T-helper 1 cell treated with Interleukin-12 subunit alpha and Interleukin-12 subunit beta and Interleukin-4 antibody, amounts not matched to agents 30 μg/mL and 1 μg/mL, for 36 hours (primary cell): ENCODE data around the gene THAP6.
"Not testable (repeated sequence)": the region's sequence is repeated elsewhere in the genome, so short reads cannot be mapped to it uniquely, and the experiment has no call there.

Experiments
- H3K27ac Mint-ChIP-seq: one replicate; pipeline ENCODE4 v1.8.0; 2021; ENCODE audit warnings: mild to moderate bottlenecking, mixed read lengths
- H3K27me3 Mint-ChIP-seq: one replicate; pipeline ENCODE4 v1.8.0; 2021; ENCODE audit warnings: low read depth, mixed read lengths
- H3K36me3 Mint-ChIP-seq: one replicate; pipeline ENCODE4 v1.8.0; 2021; ENCODE audit warnings: low read depth, mixed read lengths
- H3K4me1 Mint-ChIP-seq: one replicate; pipeline ENCODE4 v1.8.0; 2021; ENCODE audit warnings: low read depth, mixed read lengths
- H3K4me3 Mint-ChIP-seq: one replicate; pipeline ENCODE4 v1.8.0; 2021; ENCODE audit warnings: mild to moderate bottlenecking, moderate library complexity, mixed read lengths
- H3K9me3 Mint-ChIP-seq: one replicate; pipeline ENCODE4 v1.8.0; 2021; ENCODE audit warnings: mixed read lengths

Gene THAP6

GRCh38 chr4:75542824-75543223 is 28.6 kb downstream of the THAP6 start:
- Mint-ChIP-seq H3K36me3 (peaks cover 3% of the 10 kb centered on the region), H3K4me3 (no peak overlapping the region), H3K9me3 (no peaks in the 10 kb centered on the region), H3K27ac (no peak overlapping the region), H3K4me1 (no peaks in the 10 kb centered on the region), H3K27me3 (no peaks in the 10 kb centered on the region)

GRCh38 chr4:75544220-75544619 is 29.9 kb downstream of the THAP6 start:
- H3K27ac Mint-ChIP-seq, H3K9me3 Mint-ChIP-seq, H3K27me3 Mint-ChIP-seq, H3K4me3 Mint-ChIP-seq, H3K4me1 Mint-ChIP-seq, H3K36me3 Mint-ChIP-seq: not testable (repeated sequence)

- Mint-ChIP-seq H3K36me3 (peaks cover 3% of the 10 kb centered on the region), H3K4me1 (peaks cover 2% of the 10 kb centered on the region), H3K27me3 (no peaks in the 10 kb centered on the region), H3K9me3 (no peaks in the 10 kb centered on the region), H3K4me3 (no peak overlapping the region), H3K27ac (no peak overlapping the region)
These were observed 30.6 kb downstream of the THAP6 start for GRCh38 chr4:75544870-75545269.

GRCh38 chr4:75545526-75545925 is 31.3 kb downstream of the THAP6 start:
- Mint-ChIP-seq H3K27me3 (no peaks in the 10 kb centered on the region), H3K4me3 (no peak overlapping the region), H3K27ac (no peak overlapping the region), H3K9me3 (no peaks in the 10 kb centered on the region), H3K4me1 (peaks cover 2% of the 10 kb centered on the region), H3K36me3 (peaks cover 3% of the 10 kb centered on the region)

GRCh38 chr4:75547647-75548387 is 33.5 kb downstream of the THAP6 start:
- H3K27me3 Mint-ChIP-seq: no peaks in the 10 kb centered on the region
- no peak overlapping the region for H3K27ac Mint-ChIP-seq
- H3K36me3 Mint-ChIP-seq: no peaks in the 10 kb centered on the region
- no peaks in the 10 kb centered on the region for H3K9me3 Mint-ChIP-seq
- no peak overlapping the region for H3K4me3 Mint-ChIP-seq
- peaks cover 2% of the 10 kb centered on the region for H3K4me1 Mint-ChIP-seq

- Mint-ChIP-seq H3K4me1 (peaks cover 2% of the 10 kb centered on the region), H3K9me3 (no peaks in the 10 kb centered on the region), H3K27me3 (peaks cover 2% of the 10 kb centered on the region), H3K27ac (no peak overlapping the region), H3K36me3 (no peaks in the 10 kb centered on the region), H3K4me3 (no peak overlapping the region)
These were observed 34.7 kb downstream of the THAP6 start for GRCh38 chr4:75549019-75549418.

- Mint-ChIP-seq H3K4me3 (no peak overlapping the region), H3K27ac (no peak overlapping the region), H3K4me1 (peaks cover 2% of the 10 kb centered on the region), H3K27me3 (peaks cover 3% of the 10 kb centered on the region), H3K36me3 (no peaks in the 10 kb centered on the region), H3K9me3 (no peaks in the 10 kb centered on the region)
These were observed 38.2 kb downstream of the THAP6 start for GRCh38 chr4:75552452-75552851.

- Mint-ChIP-seq H3K4me3 (peak within 1 kb of the TSS; percentile 17), H3K9me3 (no peaks in the 10 kb centered on the region), H3K4me1 (no peaks in the 10 kb centered on the region), H3K27ac (no peak within 1 kb of the TSS), H3K36me3 (no peaks in the 10 kb centered on the region), H3K27me3 (peaks cover 17% of the 10 kb centered on the region)
These were observed 41.3 kb downstream of the THAP6 start, which contains the start of gene ODAPH for GRCh38 chr4:75555294-75556164. Gene ODAPH (plus strand): TSS chr4:75556066. CDS start chr4:75556083, 17 bp downstream.

- peaks cover 17% of the 10 kb centered on the region for H3K27me3 Mint-ChIP-seq
- no peak overlapping the region for H3K27ac Mint-ChIP-seq
- H3K36me3 Mint-ChIP-seq: no peaks in the 10 kb centered on the region
- H3K4me3 Mint-ChIP-seq: no peak overlapping the region
- H3K9me3 Mint-ChIP-seq: no peaks in the 10 kb centered on the region
- peaks cover 3% of the 10 kb centered on the region for H3K4me1 Mint-ChIP-seq
These were observed 43.4 kb downstream of the THAP6 start for GRCh38 chr4:75557696-75558095.

- Mint-ChIP-seq H3K9me3 (no peaks in the 10 kb centered on the region), H3K4me3 (no peak overlapping the region), H3K27ac (no peak overlapping the region), H3K27me3 (peaks cover 26% of the 10 kb centered on the region), H3K4me1 (peaks cover 11% of the 10 kb centered on the region), H3K36me3 (peaks cover 2% of the 10 kb centered on the region)
These were observed 47.5 kb downstream of the THAP6 start for GRCh38 chr4:75561789-75562188.

GRCh38 chr4:75564023-75564422 is 49.8 kb downstream of the THAP6 start:
- Mint-ChIP-seq H3K36me3 (peaks cover 2% of the 10 kb centered on the region), H3K4me3 (no peak overlapping the region), H3K27ac (no peak overlapping the region), H3K27me3 (peaks cover 19% of the 10 kb centered on the region), H3K4me1 (peaks cover 11% of the 10 kb centered on the region), H3K9me3 (no peaks in the 10 kb centered on the region)

GRCh38 chr4:75565481-75565880 is 51.2 kb downstream of the THAP6 start:
- Mint-ChIP-seq H3K4me3 (peak overlapping the region; percentile 36), H3K27me3 (peaks cover 13% of the 10 kb centered on the region), H3K36me3 (peaks cover 2% of the 10 kb centered on the region), H3K9me3 (no peaks in the 10 kb centered on the region), H3K27ac (no peak overlapping the region), H3K4me1 (peaks cover 11% of the 10 kb centered on the region)

GRCh38 chr4:75566911-75567310 is 52.6 kb downstream of the THAP6 start:
- peaks cover 2% of the 10 kb centered on the region for H3K36me3 Mint-ChIP-seq
- H3K27me3 Mint-ChIP-seq: peaks cover 17% of the 10 kb centered on the region
- no peak overlapping the region for H3K4me3 Mint-ChIP-seq
- no peak overlapping the region for H3K27ac Mint-ChIP-seq
- H3K4me1 Mint-ChIP-seq: peaks cover 9% of the 10 kb centered on the region
- H3K9me3 Mint-ChIP-seq: no peaks in the 10 kb centered on the region

- H3K27me3 Mint-ChIP-seq: peaks cover 25% of the 10 kb centered on the region
- H3K27ac Mint-ChIP-seq: no peak overlapping the region
- H3K36me3 Mint-ChIP-seq: peaks cover 2% of the 10 kb centered on the region
- H3K4me1 Mint-ChIP-seq: peaks cover 8% of the 10 kb centered on the region
- no peaks in the 10 kb centered on the region for H3K9me3 Mint-ChIP-seq
- H3K4me3 Mint-ChIP-seq: no peak overlapping the region
These were observed 53.5 kb downstream of the THAP6 start for GRCh38 chr4:75567725-75568124.
